WTC11 (cell line): ENCODE measurements around the gene ZZZ3. TPM values are rescaled to one million over a fixed set of nuclear protein-coding genes. Genes with fewer than 3 reads are reported as not detected.

Source experiments
- ATAC-seq: fragments of 200-7000 bp; cut with Tn5 transposase; 2 replicates; pipeline ENCODE4 v1.10.0; 2021; ENCODE audit warnings: mild to moderate bottlenecking, moderate library complexity
- CTCF ChIA-PET: fragments of 300-600 bp; sonication (Branson Sonifier 250); formaldehyde crosslinking; loops from one replicate; lab custom pipeline; 2021; ENCODE audit warnings: antibody characterized with exemption; lab: Charles Lee
- POLR2A ChIA-PET: fragments of 350-600 bp; sonication (Branson Sonifier 250); formaldehyde crosslinking; loops from one replicate; lab custom pipeline; 2021; ENCODE audit warnings: antibody characterized with exemption; lab: Charles Lee
- DNase-seq: peaks from one replicate; pipeline ENCODE4 v3.0.0; 2021; ENCODE audit warnings: low spot score
- H3K27ac Mint-ChIP-seq: 2 replicates; pipeline ENCODE4 v1.8.0; 2021; ENCODE audit warnings: mixed read lengths
- H3K27me3 Mint-ChIP-seq: 2 replicates; pipeline ENCODE4 v1.8.0; 2021; ENCODE audit warnings: low read depth, mild to moderate bottlenecking, moderate library complexity, mixed read lengths
- H3K36me3 Mint-ChIP-seq: 2 replicates; pipeline ENCODE4 v1.8.0; 2021; ENCODE audit warnings: mixed read lengths
- H3K4me1 Mint-ChIP-seq: 2 replicates; pipeline ENCODE4 v1.8.0; 2022; ENCODE audit warnings: mixed read lengths
- H3K4me3 Mint-ChIP-seq: 2 replicates; pipeline ENCODE4 v1.8.0; 2021; ENCODE audit warnings: mild to moderate bottlenecking, moderate library complexity, mixed read lengths
- H3K9me3 Mint-ChIP-seq: 2 replicates; pipeline ENCODE4 v1.8.0; 2021; ENCODE audit warnings: mixed read lengths
- ATF1 ChIP-seq: sonication (generic); formaldehyde crosslinking; IDR thresholded peaks from 2 replicates; pipeline ENCODE4 v1.8.1; 2023; ENCODE audit warnings: mild to moderate bottlenecking, moderate library complexity, missing genetic modification reagents
- CREM ChIP-seq: sonication (generic); formaldehyde crosslinking; IDR thresholded peaks from 2 replicates; pipeline ENCODE4 v1.8.1; 2022; ENCODE audit warnings: mild to moderate bottlenecking, missing genetic modification reagents, moderate library complexity
- ETV6 ChIP-seq: sonication (generic); formaldehyde crosslinking; IDR thresholded peaks from 2 replicates; pipeline ENCODE4 v1.8.1; 2022; ENCODE audit warnings: mild to moderate bottlenecking, missing genetic modification reagents
- FOXK1 ChIP-seq: sonication (generic); formaldehyde crosslinking; IDR thresholded peaks from 2 replicates; pipeline ENCODE4 v1.8.0; 2022; ENCODE audit warnings: mild to moderate bottlenecking, moderate library complexity, missing genetic modification reagents
- FOXP1 ChIP-seq: sonication (generic); formaldehyde crosslinking; IDR thresholded peaks from 2 replicates; pipeline ENCODE4 v1.8.0; 2022; ENCODE audit warnings: missing genetic modification reagents, mild to moderate bottlenecking, moderate library complexity, borderline replicate concordance
- GTF2I ChIP-seq: fragments of 250-450 bp; sonication (Bioruptor Pico); conservative IDR thresholded peaks from 2 replicates; pipeline ENCODE4 v1.4.0; 2021; ENCODE audit warnings: mild to moderate bottlenecking
- MXD4 ChIP-seq: fragments of 250-450 bp; sonication (Bioruptor Pico); IDR thresholded peaks from 2 replicates; pipeline ENCODE4 v1.8.0; 2021; ENCODE audit warnings: mild to moderate bottlenecking, moderate library complexity, borderline replicate concordance
- NFATC4 ChIP-seq: fragments of 250-450 bp; sonication (Bioruptor Pico); IDR thresholded peaks from 2 replicates; pipeline ENCODE4 v1.9.0; 2021; ENCODE audit warnings: mild to moderate bottlenecking
- NFYB ChIP-seq: sonication (generic); formaldehyde crosslinking; conservative IDR thresholded peaks from 2 replicates; pipeline ENCODE4 v1.8.0; 2022; ENCODE audit warnings: low read depth, missing genetic modification reagents
- NR1H2 ChIP-seq: sonication (generic); formaldehyde crosslinking; IDR thresholded peaks from 2 replicates; pipeline ENCODE4 v1.9.0; 2021; ENCODE audit warnings: mild to moderate bottlenecking, moderate library complexity, missing genetic modification reagents
- PRDM15 ChIP-seq: sonication (generic); formaldehyde crosslinking; IDR thresholded peaks from 2 replicates; pipeline ENCODE4 v1.8.0; 2022; ENCODE audit warnings: missing genetic modification reagents
- RELA ChIP-seq: sonication (generic); formaldehyde crosslinking; IDR thresholded peaks from 2 replicates; pipeline ENCODE4 v1.8.1; 2022; ENCODE audit warnings: missing genetic modification reagents, mild to moderate bottlenecking, borderline replicate concordance
- SOX15 ChIP-seq: fragments of 250-450 bp; sonication (Bioruptor Pico); IDR thresholded peaks from 2 replicates; pipeline ENCODE4 v1.9.0; 2021; ENCODE audit warnings: mild to moderate bottlenecking
- SP1 ChIP-seq: sonication (generic); formaldehyde crosslinking; conservative IDR thresholded peaks from 2 replicates; pipeline ENCODE4 v1.8.1; 2022; ENCODE audit warnings: missing genetic modification reagents
- TP53 ChIP-seq: sonication (generic); formaldehyde crosslinking; IDR thresholded peaks from 2 replicates; pipeline ENCODE4 v1.8.1; 2023; ENCODE audit warnings: mild to moderate bottlenecking, missing genetic modification reagents
- USF1 ChIP-seq: sonication (generic); formaldehyde crosslinking; IDR thresholded peaks from 2 replicates; pipeline ENCODE4 v1.8.0; 2022; ENCODE audit warnings: mild to moderate bottlenecking, missing genetic modification reagents
- ZNF138 ChIP-seq: sonication (generic); formaldehyde crosslinking; conservative IDR thresholded peaks from 2 replicates; pipeline ENCODE4 v1.8.1; 2022; ENCODE audit warnings: mild to moderate bottlenecking, moderate library complexity, missing genetic modification reagents
- ZNF396 ChIP-seq: fragments of 250-450 bp; sonication (Bioruptor Pico); IDR thresholded peaks from 2 replicates; pipeline ENCODE4 v1.8.0; 2021; ENCODE audit warnings: mild to moderate bottlenecking, moderate library complexity, borderline replicate concordance
- total RNA-seq: library from RNA; stranded (reverse); gene quantifications from 3 replicates; pipeline ENCODE4 v1.2.3, GENCODE V29; 2021
- TF ChIP-seq, protein P1 (sequence below): sonication (generic); formaldehyde crosslinking; IDR thresholded peaks from 2 replicates; pipeline ENCODE4 v1.8.0; 2022; ENCODE audit warnings: mild to moderate bottlenecking, missing genetic modification reagents
- TF ChIP-seq, protein P2 (sequence below): sonication (generic); formaldehyde crosslinking; conservative IDR thresholded peaks from 2 replicates; pipeline ENCODE4 v1.8.1; 2022; ENCODE audit warnings: mild to moderate bottlenecking, missing genetic modification reagents
- TF ChIP-seq, protein P3 (sequence below): fragments of 250-450 bp; sonication (Bioruptor Pico); conservative IDR thresholded peaks from 2 replicates; pipeline ENCODE4 v1.9.0; 2021; ENCODE audit warnings: mild to moderate bottlenecking
- TF ChIP-seq, protein P4 (sequence below): sonication (generic); formaldehyde crosslinking; IDR thresholded peaks from 2 replicates; pipeline ENCODE4 v1.8.1; 2022; ENCODE audit warnings: mild to moderate bottlenecking, missing genetic modification reagents, moderate library complexity, borderline replicate concordance

The ZZZ3 gene
- total RNA-seq, 1 experiment from 2014 or later, result 43.5 TPM

GRCh38 chr1:77639557-77640069 lies 42.8 kb downstream of the ZZZ3 start:
- TF ChIP-seq TP53 (CRISPR knock-in tag) (no peak), NR1H2 (CRISPR knock-in tag) (no peak), NFYB (CRISPR knock-in tag) (no peak), RELA (no peak), ETV6 (CRISPR knock-in tag) (no peak)
- TF ChIP-seq, protein P1, sequence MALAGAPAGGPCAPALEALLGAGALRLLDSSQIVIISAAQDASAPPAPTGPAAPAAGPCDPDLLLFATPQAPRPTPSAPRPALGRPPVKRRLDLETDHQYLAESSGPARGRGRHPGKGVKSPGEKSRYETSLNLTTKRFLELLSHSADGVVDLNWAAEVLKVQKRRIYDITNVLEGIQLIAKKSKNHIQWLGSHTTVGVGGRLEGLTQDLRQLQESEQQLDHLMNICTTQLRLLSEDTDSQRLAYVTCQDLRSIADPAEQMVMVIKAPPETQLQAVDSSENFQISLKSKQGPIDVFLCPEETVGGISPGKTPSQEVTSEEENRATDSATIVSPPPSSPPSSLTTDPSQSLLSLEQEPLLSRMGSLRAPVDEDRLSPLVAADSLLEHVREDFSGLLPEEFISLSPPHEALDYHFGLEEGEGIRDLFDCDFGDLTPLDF, result no peak
- TF ChIP-seq, protein P2, sequence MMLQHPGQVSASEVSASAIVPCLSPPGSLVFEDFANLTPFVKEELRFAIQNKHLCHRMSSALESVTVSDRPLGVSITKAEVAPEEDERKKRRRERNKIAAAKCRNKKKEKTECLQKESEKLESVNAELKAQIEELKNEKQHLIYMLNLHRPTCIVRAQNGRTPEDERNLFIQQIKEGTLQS (CRISPR knock-in tag), result no peak
- TF ChIP-seq, protein P3, sequence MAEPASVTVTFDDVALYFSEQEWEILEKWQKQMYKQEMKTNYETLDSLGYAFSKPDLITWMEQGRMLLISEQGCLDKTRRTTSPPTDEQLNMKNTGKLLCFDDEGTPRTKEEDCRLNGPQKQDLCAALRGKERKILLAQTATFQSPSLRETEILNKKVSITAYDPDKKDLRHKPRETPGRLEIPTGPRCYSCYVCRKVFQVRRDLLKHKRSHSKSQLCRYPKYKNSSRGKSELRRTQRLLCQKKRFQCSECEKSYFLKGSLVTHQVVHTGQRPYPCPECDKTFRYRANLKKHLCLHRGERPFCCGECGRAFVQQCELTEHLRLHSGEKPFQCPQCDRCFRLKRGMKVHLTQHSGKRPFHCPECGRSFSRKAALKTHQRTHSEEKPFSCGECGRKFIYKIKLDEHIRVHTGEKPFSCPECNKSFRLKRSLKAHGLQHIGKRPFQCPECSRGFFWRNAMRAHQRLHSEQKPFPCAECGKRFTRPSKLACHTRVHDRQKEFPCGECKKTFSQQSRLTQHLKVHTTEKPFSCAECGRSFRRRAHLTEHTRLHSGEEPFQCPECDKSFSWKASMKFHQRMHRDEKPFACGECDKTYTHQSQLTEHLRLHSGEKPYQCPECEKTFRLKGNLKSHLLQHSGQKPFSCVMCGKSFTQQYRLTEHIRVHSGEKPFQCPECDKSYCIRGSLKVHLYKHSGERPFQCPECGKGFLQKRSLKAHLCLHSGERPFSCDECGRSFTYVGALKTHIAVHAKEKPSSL (CRISPR knock-in tag), result no peak
- TF ChIP-seq, all 79 proteins: peak for 0
- ChIA-PET POLR2A (no interaction called here), CTCF (no interaction called here)
- H3K4me3 Mint-ChIP-seq, result no peak overlapping the region
- H3K9me3 Mint-ChIP-seq, result no peaks in the 10 kb centered on the region
- no peak for DNase-seq
- ATAC-seq, result no peak
- peaks cover 15% of the 10 kb centered on the region for H3K4me1 Mint-ChIP-seq
- H3K27ac Mint-ChIP-seq, result no peak overlapping the region
- H3K27me3 Mint-ChIP-seq, result no peaks in the 10 kb centered on the region
- H3K36me3 Mint-ChIP-seq, result peaks cover 6% of the 10 kb centered on the region; the same call in 1 of the 2 replicates

DNA sequence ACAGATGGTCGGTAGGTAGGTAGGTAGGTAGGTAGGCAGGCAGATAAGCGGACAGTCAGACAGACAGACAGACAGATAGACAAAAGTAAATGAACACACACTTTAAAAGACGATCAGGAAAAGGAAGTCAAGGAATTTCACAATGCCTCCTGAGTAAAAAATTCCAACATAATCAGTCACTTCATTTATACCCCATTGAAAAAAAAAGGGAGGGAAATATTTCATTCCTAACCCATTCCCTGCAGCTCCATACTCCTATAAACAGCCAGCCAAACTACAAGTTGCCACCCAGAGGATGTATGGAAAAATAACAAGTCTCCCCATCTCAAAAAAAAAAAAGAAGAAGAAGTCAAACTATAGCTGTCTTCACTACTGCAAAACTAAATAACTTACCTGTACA lies 43.4 kb downstream of the ZZZ3 start:
- Mint-ChIP-seq H3K9me3 (no peaks in the 10 kb centered on the region), H3K4me1 (peaks cover 21% of the 10 kb centered on the region), H3K36me3 (peaks cover 5% of the 10 kb centered on the region), H3K27ac (no peak overlapping the region), H3K27me3 (no peaks in the 10 kb centered on the region), H3K4me3 (no peak overlapping the region)
- ChIA-PET POLR2A (interaction anchor here (0.7 kb wide), 1 partner anchor 95 kb away, joined by 4 read pairs; no protein-coding TSS in a partner anchor), CTCF (no interaction called here)
- no peak for DNase-seq
- ATAC-seq, result no peak
- TF ChIP-seq ZNF396 (no peak), NFATC4 (no peak), FOXP1 (CRISPR knock-in tag) (no peak), GTF2I (no peak), PRDM15 (CRISPR knock-in tag) (no peak), ZNF138 (CRISPR knock-in tag) (no peak), CREM (no peak), SOX15 (CRISPR knock-in tag) (no peak), USF1 (no peak), FOXK1 (no peak), RELA (no peak), ATF1 (CRISPR knock-in tag) (no peak), SP1 (CRISPR knock-in tag) (no peak), TP53 (CRISPR knock-in tag) (no peak), MXD4 (CRISPR knock-in tag) (no peak)
- TF ChIP-seq, protein P3 (CRISPR knock-in tag), result no peak
- TF ChIP-seq, protein P4, sequence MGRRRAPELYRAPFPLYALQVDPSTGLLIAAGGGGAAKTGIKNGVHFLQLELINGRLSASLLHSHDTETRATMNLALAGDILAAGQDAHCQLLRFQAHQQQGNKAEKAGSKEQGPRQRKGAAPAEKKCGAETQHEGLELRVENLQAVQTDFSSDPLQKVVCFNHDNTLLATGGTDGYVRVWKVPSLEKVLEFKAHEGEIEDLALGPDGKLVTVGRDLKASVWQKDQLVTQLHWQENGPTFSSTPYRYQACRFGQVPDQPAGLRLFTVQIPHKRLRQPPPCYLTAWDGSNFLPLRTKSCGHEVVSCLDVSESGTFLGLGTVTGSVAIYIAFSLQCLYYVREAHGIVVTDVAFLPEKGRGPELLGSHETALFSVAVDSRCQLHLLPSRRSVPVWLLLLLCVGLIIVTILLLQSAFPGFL, result no peak
